ENCODE results near the gene PIK3R5. TPM values are rescaled to one million over a fixed set of nuclear protein-coding genes. Genes with fewer than 3 reads are reported as not detected.

Gene PIK3R5, protein sequence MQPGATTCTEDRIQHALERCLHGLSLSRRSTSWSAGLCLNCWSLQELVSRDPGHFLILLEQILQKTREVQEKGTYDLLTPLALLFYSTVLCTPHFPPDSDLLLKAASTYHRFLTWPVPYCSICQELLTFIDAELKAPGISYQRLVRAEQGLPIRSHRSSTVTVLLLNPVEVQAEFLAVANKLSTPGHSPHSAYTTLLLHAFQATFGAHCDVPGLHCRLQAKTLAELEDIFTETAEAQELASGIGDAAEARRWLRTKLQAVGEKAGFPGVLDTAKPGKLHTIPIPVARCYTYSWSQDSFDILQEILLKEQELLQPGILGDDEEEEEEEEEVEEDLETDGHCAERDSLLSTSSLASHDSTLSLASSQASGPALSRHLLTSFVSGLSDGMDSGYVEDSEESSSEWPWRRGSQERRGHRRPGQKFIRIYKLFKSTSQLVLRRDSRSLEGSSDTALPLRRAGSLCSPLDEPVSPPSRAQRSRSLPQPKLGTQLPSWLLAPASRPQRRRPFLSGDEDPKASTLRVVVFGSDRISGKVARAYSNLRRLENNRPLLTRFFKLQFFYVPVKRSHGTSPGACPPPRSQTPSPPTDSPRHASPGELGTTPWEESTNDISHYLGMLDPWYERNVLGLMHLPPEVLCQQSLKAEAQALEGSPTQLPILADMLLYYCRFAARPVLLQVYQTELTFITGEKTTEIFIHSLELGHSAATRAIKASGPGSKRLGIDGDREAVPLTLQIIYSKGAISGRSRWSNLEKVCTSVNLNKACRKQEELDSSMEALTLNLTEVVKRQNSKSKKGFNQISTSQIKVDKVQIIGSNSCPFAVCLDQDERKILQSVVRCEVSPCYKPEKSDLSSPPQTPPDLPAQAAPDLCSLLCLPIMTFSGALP
- total RNA-seq, result not detected in 2 replicates
- not detected in 2 replicates for polyA plus RNA-seq
- not detected in 2 replicates for polyA plus RNA-seq (2011; cell fraction: cytosol; rRNA removed)
- polyA plus RNA-seq (2011; cell fraction: nucleus; rRNA removed), result not detected in 2 replicates
- not detected in 2 replicates for polyA plus RNA-seq (2012)
- polyA minus RNA-seq, result not detected in 2 replicates
- polyA minus RNA-seq (2011; cell fraction: cytosol; rRNA and poly(A)+ RNA removed), result not detected
- polyA minus RNA-seq (2011; cell fraction: nucleus; rRNA and poly(A)+ RNA removed), result not detected in 2 replicates
- Bru-seq, nascent RNA, result percentile 1 among the genes with signal in this experiment
- BruChase-seq, experiment 1, labeled RNA remaining after a 6-hour chase, result not detected
- BruChase-seq, experiment 2, labeled RNA remaining after a 2-hour chase, result not detected
- long read RNA-seq, result 0 reads

DNA sequence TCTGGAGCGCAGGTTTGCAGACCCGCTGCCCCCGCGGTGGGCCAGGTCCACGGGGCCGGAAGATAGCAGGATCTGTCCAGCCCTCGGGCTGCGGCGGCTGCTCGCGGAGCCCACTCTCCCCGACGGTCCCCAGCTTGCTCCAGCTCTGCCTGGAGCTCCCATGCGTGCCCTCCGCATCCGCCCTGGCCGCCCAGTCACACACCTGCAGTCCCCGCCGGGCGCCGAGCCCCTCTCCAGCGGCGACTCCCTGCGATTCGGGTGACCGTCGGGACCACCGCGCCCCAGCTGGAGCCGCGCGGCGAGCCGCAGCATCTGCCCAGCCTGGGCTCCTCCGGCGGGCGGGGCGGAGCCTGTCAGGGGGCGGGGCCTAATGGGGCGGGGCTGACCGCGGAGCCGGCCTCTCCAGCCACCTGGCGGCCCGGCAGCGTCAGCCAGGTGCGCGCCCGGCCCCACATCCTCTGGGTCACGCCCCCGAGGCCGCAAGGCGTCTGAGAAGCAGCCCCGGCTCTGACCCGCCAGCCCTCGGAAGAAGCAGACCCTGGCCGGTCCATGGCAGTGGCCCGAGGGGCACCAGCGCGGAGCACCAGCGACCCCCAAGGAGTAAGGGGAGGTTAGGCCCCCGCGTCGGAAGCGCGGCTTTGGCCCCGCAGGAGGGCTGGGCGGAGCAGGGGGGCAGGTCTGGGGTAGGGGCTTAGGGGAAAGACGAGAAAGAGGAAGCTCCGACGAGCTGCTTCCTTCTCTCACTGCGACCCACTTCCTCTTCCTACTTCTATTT is at the start of gene PIK3R5:
PIK3R5 (minus strand) TSS at position 314 of the 775 bp plus-strand sequence. CDS start 54,213 bp downstream, outside the sequence.
- no peak within 1 kb of the TSS for H3K9ac ChIP-seq (replicated peaks; ENCODE audit: extremely low read depth, insufficient read depth, low read length)
- FAIRE-seq, result no peak
- POLR2A ChIA-PET, result no interaction called here
- H3K9me1 ChIP-seq (replicated peaks; ENCODE audit: control insufficient read depth, extremely low read depth, insufficient read depth, low read length), result no peaks in the 10 kb centered on the region
- BruUV-seq (replicated peaks), result no TSS peak
- H3K27ac ChIP-seq (ENCODE audit: insufficient read depth, low read depth, low read length), result no peak within 1 kb of the TSS
- no peak for TF ChIP-seq GATA2 (IDR thresholded peaks at IDR 0.05; ENCODE audit: insufficient read depth, insufficient read length, low read depth, low read length)
- TF ChIP-seq, protein P1, sequence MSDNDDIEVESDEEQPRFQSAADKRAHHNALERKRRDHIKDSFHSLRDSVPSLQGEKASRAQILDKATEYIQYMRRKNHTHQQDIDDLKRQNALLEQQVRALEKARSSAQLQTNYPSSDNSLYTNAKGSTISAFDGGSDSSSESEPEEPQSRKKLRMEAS (IDR thresholded peaks at IDR 0.05; ENCODE audit: insufficient read depth, insufficient read length), result no peak
- no peak for TF ChIP-seq POLR2AphosphoS5 (IDR thresholded peaks at IDR 0.05; ENCODE audit: insufficient read depth, low read depth, low read length)
- TF ChIP-seq, protein P2, sequence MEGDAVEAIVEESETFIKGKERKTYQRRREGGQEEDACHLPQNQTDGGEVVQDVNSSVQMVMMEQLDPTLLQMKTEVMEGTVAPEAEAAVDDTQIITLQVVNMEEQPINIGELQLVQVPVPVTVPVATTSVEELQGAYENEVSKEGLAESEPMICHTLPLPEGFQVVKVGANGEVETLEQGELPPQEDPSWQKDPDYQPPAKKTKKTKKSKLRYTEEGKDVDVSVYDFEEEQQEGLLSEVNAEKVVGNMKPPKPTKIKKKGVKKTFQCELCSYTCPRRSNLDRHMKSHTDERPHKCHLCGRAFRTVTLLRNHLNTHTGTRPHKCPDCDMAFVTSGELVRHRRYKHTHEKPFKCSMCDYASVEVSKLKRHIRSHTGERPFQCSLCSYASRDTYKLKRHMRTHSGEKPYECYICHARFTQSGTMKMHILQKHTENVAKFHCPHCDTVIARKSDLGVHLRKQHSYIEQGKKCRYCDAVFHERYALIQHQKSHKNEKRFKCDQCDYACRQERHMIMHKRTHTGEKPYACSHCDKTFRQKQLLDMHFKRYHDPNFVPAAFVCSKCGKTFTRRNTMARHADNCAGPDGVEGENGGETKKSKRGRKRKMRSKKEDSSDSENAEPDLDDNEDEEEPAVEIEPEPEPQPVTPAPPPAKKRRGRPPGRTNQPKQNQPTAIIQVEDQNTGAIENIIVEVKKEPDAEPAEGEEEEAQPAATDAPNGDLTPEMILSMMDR (IDR thresholded peaks at IDR 0.05; ENCODE audit: extremely low read depth in 1 of 2, insufficient read depth in 1 of 2, low read depth in 1 of 2, low read length in 2 of 2), result no peak
- no peaks in the 10 kb centered on the region for H3K36me3 ChIP-seq (ENCODE audit: control insufficient read depth in 2 of 2, extremely low read depth in 1 of 2, insufficient read depth in 2 of 2, low read length in 2 of 2)
- no peak within 1 kb of the TSS for H3K4me2 ChIP-seq (ENCODE audit: insufficient read depth, low read length)
- dilution Hi-C loops (cut with MboI; ENCODE audit: extremely low pct_ligation_motif_present, low sequenced_read_pairs), result no loop called here
- H4K20me1 ChIP-seq (replicated peaks; ENCODE audit: control insufficient read depth, extremely low read depth, insufficient read depth, low read length), result no peaks in the 10 kb centered on the region
- H3K4me3 ChIP-seq (replicated peaks in 1 of 3; ENCODE audit: insufficient read depth in 1 of 3, low read depth in 1 of 3, low read length in 3 of 3), result no peak within 1 kb of the TSS
- no peaks in the 10 kb centered on the region for H3K9me3 ChIP-seq (replicated peaks; ENCODE audit: control insufficient read depth, insufficient read depth, low read length)
- CTCF ChIA-PET, result no interaction called here
- no peak within 1 kb of the TSS for H2AFZ ChIP-seq (ENCODE audit: low read depth, low read length)
- intact Hi-C loops (cut with micrococcal nuclease), result no loop called here
- H3K79me2 ChIP-seq (ENCODE audit: control insufficient read depth, insufficient read depth, low read length), result no peaks in the 10 kb centered on the region
- H3K4me1 ChIP-seq (ENCODE audit: control insufficient read depth, extremely low read depth, insufficient read depth, low read length), result no peaks in the 10 kb centered on the region
- DNase-seq (ENCODE audit: low read depth, low spot score), result no peak
- H3K27me3 ChIP-seq (ENCODE audit: control insufficient read depth in 2 of 2, insufficient read depth in 2 of 2, low read length in 2 of 2), result peaks cover 0 to 10% of the 10 kb centered on the region in 2 experiments

Data from endothelial cell of umbilical vein (primary cell).